GM23338 (cell line): ENCODE measurements around the gene HS6ST3. TPM values are rescaled to one million over a fixed set of nuclear protein-coding genes. Genes with fewer than 3 reads are reported as not detected.

ENCODE experiments used
- ATAC-seq: fragments of 200-7000 bp; cut with Tn5 transposase; 3 replicates; pipeline ENCODE4 v1.9.1; 2020
- DNase-seq: peaks from one replicate; pipeline ENCODE4 v3.0.0-alpha.2; 2015; ENCODE audit warnings: low spot score
- H2AFZ ChIP-seq: fragments of 200-600 bp; sonication (generic); 2 replicates; pipeline ENCODE4 v1.8.0; 2016; ENCODE audit warnings: antibody characterized with exemption, mild to moderate bottlenecking, moderate library complexity
- H3F3A ChIP-seq: fragments of 200-600 bp; sonication (generic); replicated peaks from 2 replicates; pipeline ENCODE4 v1.8.0; 2017; ENCODE audit warnings: antibody characterized with exemption, mixed run types, low read depth
- H3K27ac ChIP-seq: fragments of 200-600 bp; sonication (generic); 2 replicates; pipeline ENCODE4 v1.6.1; 2016; ENCODE audit warnings: low read depth
- H3K27me3 ChIP-seq: fragments of 200-600 bp; sonication (generic); 2 replicates; pipeline ENCODE4 v1.8.0; 2016; ENCODE audit warnings: mild to moderate bottlenecking, mixed run types, moderate library complexity; ENCODE audit not compliant: insufficient read depth
- H3K36me3 ChIP-seq: fragments of 200-600 bp; sonication (generic); 2 replicates; pipeline ENCODE4 v1.8.0; 2016; ENCODE audit warnings: mild to moderate bottlenecking; ENCODE audit not compliant: insufficient read depth
- H3K4me1 ChIP-seq: fragments of 200-600 bp; sonication (generic); 2 replicates; pipeline ENCODE4 v1.8.0; 2016; ENCODE audit warnings: mild to moderate bottlenecking, moderate library complexity; ENCODE audit not compliant: insufficient read depth
- H3K4me2 ChIP-seq: fragments of 200-600 bp; sonication (generic); 2 replicates; pipeline ENCODE4 v1.7.1; 2017; ENCODE audit warnings: mixed run types
- H3K4me3 ChIP-seq: fragments of 200-600 bp; sonication (generic); 2 replicates; pipeline ENCODE4 v1.6.1; 2016; ENCODE audit warnings: mixed run types
- H3K79me2 ChIP-seq: fragments of 200-600 bp; sonication (generic); replicated peaks from 2 replicates; pipeline ENCODE4 v1.8.0; 2017; ENCODE audit warnings: mild to moderate bottlenecking; ENCODE audit not compliant: insufficient read depth
- H3K9me2 ChIP-seq: fragments of 200-600 bp; sonication (generic); 2 replicates; pipeline ENCODE4 v1.8.0; 2017; ENCODE audit not compliant: insufficient read depth
- H4K20me1 ChIP-seq: fragments of 200-600 bp; sonication (generic); replicated peaks from 2 replicates; pipeline ENCODE4 v1.8.0; 2017; ENCODE audit warnings: mild to moderate bottlenecking; ENCODE audit not compliant: insufficient read depth
- H3K27ac Mint-ChIP-seq: 2 replicates; pipeline ENCODE4 v1.8.0; 2020; ENCODE audit warnings: inconsistent platforms, mild to moderate bottlenecking, moderate library complexity, mixed read lengths
- H3K27me3 Mint-ChIP-seq: 3 replicates; pipeline ENCODE4 v1.8.0; 2022; ENCODE audit warnings: low read depth, mild to moderate bottlenecking, moderate library complexity, mixed read lengths, inconsistent platforms; ENCODE audit not compliant: insufficient read depth, poor library complexity
- H3K36me3 Mint-ChIP-seq: 3 replicates; pipeline ENCODE4 v1.8.0; 2021; ENCODE audit warnings: low read depth, mild to moderate bottlenecking, inconsistent platforms, moderate library complexity, mixed read lengths
- H3K4me1 Mint-ChIP-seq: 3 replicates; pipeline ENCODE4 v1.8.0; 2020; ENCODE audit warnings: mild to moderate bottlenecking, inconsistent platforms, mixed read lengths
- H3K4me3 Mint-ChIP-seq: 3 replicates; pipeline ENCODE4 v1.8.0; 2021; ENCODE audit warnings: moderate library complexity, mild to moderate bottlenecking, inconsistent platforms, mixed read lengths
- H3K9me3 Mint-ChIP-seq: 3 replicates; pipeline ENCODE4 v1.8.0; 2020; ENCODE audit warnings: moderate library complexity, mild to moderate bottlenecking, inconsistent platforms, mixed read lengths
- CTCF ChIP-seq, 2 experiments: fragments of 200-600 bp in 1 of 2; sonication (generic) in 1 of 2; conservative IDR thresholded peaks; 2 replicates each; pipeline versions ENCODE4 v1.5.1 to v1.6.1; 2016 to 2017; ENCODE audit warnings: antibody characterized with exemption in 2 of 2, low read depth in 2 of 2, mild to moderate bottlenecking in 2 of 2, moderate library complexity in 1 of 2
- ETS1 ChIP-seq: IDR thresholded peaks from 2 replicates; pipeline ENCODE4 v1.6.1; 2016; ENCODE audit warnings: antibody characterized with exemption
- JUNB ChIP-seq: IDR thresholded peaks from one replicate; pipeline ENCODE4 v1.6.1; 2016; ENCODE audit warnings: antibody characterized with exemption; ENCODE audit not compliant: unreplicated experiment
- POLR2AphosphoS5 ChIP-seq: IDR thresholded peaks from 2 replicates; pipeline ENCODE4 v1.6.1; 2016; ENCODE audit warnings: antibody characterized with exemption, low read depth
- REST ChIP-seq: IDR thresholded peaks from one replicate; pipeline ENCODE4 v1.6.1; 2018; ENCODE audit warnings: antibody characterized with exemption; ENCODE audit not compliant: unreplicated experiment
- ZNF114 ChIP-seq: fragments of 250-450 bp; sonication (Bioruptor Pico); IDR thresholded peaks from 2 replicates; pipeline ENCODE4 v1.5.0; 2020; ENCODE audit warnings: mild to moderate bottlenecking, moderate library complexity
- polyA plus RNA-seq: library from polyadenylated mRNA; unstranded; fragments of >200 nt; fragmentation: Nextera tagmentation; extraction: Ambion mirVana; gene quantifications from 2 replicates; pipeline ENCODE4 v1.2.1, GENCODE V29; 2016
- total RNA-seq: library from RNA; depleted of rRNA; stranded (reverse); fragments of >200 nt; shearing (Covaris generic); gene quantifications from 2 replicates; pipeline ENCODE4 v1.2.3, GENCODE V29; 2014
- TF ChIP-seq, protein P1 (sequence below): fragments of 250-450 bp; sonication (Bioruptor Pico); IDR thresholded peaks from 2 replicates; pipeline ENCODE4 v1.5.0; 2020; ENCODE audit warnings: mild to moderate bottlenecking, moderate library complexity

Gene HS6ST3
- total and polyA plus RNA-seq, 2 experiments from 2014 or later, result 0.52 to 0.80 TPM

DNA sequence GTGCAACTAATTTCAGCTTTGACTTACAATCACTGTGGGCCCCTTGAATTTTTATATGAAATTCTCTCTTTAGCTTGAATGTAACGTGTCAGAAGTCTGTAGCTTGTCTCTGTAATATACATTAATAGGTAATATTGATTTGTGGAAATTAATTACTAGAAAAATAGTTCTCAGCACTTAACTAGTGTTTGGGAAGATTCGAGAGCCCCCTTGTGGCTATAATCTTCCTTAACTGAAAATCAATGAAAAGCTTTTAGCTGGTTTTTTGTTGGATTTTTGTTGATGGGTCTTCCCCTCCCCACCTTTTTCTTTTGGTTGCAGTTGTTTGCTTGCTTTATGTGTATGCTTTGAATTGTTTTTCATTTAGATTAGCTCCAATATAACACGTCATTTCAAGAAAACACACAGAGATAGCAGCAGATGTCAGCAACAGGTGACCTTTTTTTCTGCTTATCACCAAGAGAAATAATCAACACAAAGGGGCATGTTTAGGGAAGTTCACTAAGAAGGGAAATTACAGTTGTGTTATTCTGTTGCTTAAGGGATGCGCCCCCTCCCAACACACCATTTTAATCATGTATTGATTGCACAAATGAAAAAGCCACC, 727.5 kb downstream of the HS6ST3 start:
- no peaks in the 10 kb centered on the region for H3K27me3 ChIP-seq
- Mint-ChIP-seq H3K27me3 (no peaks in the 10 kb centered on the region), H3K36me3 (peaks cover 9% of the 10 kb centered on the region), H3K4me3 (no peak overlapping the region), H3K4me1 (peaks cover 22% of the 10 kb centered on the region), H3K9me3 (peaks cover 11% of the 10 kb centered on the region; the same call in 2 of the 3 replicates), H3K27ac (peak overlapping the region; percentile 86)
- H2AFZ ChIP-seq, result peak overlapping the region; percentile 15; the same call in 1 of the 2 replicates
- H4K20me1 ChIP-seq, result no peaks in the 10 kb centered on the region
- DNase-seq, result peak; percentile 73
- no peak overlapping the region for H3K4me3 ChIP-seq
- no peak; the same call in none of the 3 replicates for ATAC-seq
- no peaks in the 10 kb centered on the region for H3K36me3 ChIP-seq
- no peak overlapping the region for H3K27ac ChIP-seq
- no peaks in the 10 kb centered on the region for H3K79me2 ChIP-seq
- H3K9me2 ChIP-seq, result no peaks in the 10 kb centered on the region
- TF ChIP-seq CTCF (conservative IDR thresholded peaks at IDR 0.05; ENCODE audit: low read depth in 2 of 2), result peak; percentile 55 to 89
- no peak for TF ChIP-seq ETS1
- no peaks in the 10 kb centered on the region for H3F3A ChIP-seq
- no peak overlapping the region; the same call in none of the 2 replicates for H3K4me2 ChIP-seq
- peaks cover 17% of the 10 kb centered on the region for H3K4me1 ChIP-seq

GRCh38 chr13:96819375-96819774, 729.5 kb downstream of the HS6ST3 start:
- peaks cover 17% of the 10 kb centered on the region for H3K4me1 ChIP-seq
- no peak for DNase-seq
- no peaks in the 10 kb centered on the region for H3K79me2 ChIP-seq
- H3K27me3 Mint-ChIP-seq, result no peaks in the 10 kb centered on the region
- H2AFZ ChIP-seq, result no peak overlapping the region
- no peaks in the 10 kb centered on the region for H3K9me2 ChIP-seq
- no peak overlapping the region for H3K4me3 ChIP-seq
- no peak overlapping the region for H3K4me3 Mint-ChIP-seq
- no peaks in the 10 kb centered on the region for H3K27me3 ChIP-seq
- no peak overlapping the region for H3K4me2 ChIP-seq
- peaks cover 22% of the 10 kb centered on the region for H3K4me1 Mint-ChIP-seq
- H4K20me1 ChIP-seq, result no peaks in the 10 kb centered on the region
- no peak overlapping the region for H3K27ac Mint-ChIP-seq
- no peak for ATAC-seq
- peaks cover 10% of the 10 kb centered on the region; the same call in 2 of the 3 replicates for H3K9me3 Mint-ChIP-seq
- no peaks in the 10 kb centered on the region for H3K36me3 ChIP-seq
- peaks cover 7% of the 10 kb centered on the region for H3K36me3 Mint-ChIP-seq
- no peaks in the 10 kb centered on the region for H3F3A ChIP-seq
- no peak overlapping the region for H3K27ac ChIP-seq
- TF ChIP-seq ZNF114 (no peak), REST (no peak), POLR2AphosphoS5 (no peak), JUNB (no peak)
- TF ChIP-seq, protein P1, sequence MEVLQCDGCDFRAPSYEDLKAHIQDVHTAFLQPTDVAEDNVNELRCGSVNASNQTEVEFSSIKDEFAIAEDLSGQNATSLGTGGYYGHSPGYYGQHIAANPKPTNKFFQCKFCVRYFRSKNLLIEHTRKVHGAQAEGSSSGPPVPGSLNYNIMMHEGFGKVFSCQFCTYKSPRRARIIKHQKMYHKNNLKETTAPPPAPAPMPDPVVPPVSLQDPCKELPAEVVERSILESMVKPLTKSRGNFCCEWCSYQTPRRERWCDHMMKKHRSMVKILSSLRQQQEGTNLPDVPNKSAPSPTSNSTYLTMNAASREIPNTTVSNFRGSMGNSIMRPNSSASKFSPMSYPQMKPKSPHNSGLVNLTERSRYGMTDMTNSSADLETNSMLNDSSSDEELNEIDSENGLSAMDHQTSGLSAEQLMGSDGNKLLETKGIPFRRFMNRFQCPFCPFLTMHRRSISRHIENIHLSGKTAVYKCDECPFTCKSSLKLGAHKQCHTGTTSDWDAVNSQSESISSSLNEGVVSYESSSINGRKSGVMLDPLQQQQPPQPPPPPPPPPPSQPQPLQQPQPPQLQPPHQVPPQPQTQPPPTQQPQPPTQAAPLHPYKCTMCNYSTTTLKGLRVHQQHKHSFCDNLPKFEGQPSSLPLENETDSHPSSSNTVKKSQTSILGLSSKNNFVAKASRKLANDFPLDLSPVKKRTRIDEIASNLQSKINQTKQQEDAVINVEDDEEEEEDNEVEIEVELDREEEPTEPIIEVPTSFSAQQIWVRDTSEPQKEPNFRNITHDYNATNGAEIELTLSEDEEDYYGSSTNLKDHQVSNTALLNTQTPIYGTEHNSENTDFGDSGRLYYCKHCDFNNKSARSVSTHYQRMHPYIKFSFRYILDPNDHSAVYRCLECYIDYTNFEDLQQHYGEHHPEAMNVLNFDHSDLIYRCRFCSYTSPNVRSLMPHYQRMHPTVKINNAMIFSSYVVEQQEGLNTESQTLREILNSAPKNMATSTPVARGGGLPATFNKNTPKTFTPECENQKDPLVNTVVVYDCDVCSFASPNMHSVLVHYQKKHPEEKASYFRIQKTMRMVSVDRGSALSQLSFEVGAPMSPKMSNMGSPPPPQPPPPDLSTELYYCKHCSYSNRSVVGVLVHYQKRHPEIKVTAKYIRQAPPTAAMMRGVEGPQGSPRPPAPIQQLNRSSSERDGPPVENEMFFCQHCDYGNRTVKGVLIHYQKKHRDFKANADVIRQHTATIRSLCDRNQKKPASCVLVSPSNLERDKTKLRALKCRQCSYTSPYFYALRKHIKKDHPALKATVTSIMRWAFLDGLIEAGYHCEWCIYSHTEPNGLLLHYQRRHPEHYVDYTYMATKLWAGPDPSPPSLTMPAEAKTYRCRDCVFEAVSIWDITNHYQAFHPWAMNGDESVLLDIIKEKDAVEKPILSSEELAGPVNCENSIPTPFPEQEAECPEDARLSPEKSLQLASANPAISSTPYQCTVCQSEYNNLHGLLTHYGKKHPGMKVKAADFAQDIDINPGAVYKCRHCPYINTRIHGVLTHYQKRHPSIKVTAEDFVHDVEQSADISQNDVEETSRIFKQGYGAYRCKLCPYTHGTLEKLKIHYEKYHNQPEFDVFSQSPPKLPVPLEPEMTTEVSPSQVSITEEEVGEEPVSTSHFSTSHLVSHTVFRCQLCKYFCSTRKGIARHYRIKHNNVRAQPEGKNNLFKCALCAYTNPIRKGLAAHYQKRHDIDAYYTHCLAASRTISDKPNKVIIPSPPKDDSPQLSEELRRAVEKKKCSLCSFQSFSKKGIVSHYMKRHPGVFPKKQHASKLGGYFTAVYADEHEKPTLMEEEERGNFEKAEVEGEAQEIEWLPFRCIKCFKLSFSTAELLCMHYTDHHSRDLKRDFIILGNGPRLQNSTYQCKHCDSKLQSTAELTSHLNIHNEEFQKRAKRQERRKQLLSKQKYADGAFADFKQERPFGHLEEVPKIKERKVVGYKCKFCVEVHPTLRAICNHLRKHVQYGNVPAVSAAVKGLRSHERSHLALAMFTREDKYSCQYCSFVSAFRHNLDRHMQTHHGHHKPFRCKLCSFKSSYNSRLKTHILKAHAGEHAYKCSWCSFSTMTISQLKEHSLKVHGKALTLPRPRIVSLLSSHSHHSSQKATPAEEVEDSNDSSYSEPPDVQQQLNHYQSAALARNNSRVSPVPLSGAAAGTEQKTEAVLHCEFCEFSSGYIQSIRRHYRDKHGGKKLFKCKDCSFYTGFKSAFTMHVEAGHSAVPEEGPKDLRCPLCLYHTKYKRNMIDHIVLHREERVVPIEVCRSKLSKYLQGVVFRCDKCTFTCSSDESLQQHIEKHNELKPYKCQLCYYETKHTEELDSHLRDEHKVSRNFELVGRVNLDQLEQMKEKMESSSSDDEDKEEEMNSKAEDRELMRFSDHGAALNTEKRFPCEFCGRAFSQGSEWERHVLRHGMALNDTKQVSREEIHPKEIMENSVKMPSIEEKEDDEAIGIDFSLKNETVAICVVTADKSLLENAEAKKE (CRISPR knock-in tag), result no peak
